ENCODE data around the gene SYN1.

SYN1 gene

DNA sequence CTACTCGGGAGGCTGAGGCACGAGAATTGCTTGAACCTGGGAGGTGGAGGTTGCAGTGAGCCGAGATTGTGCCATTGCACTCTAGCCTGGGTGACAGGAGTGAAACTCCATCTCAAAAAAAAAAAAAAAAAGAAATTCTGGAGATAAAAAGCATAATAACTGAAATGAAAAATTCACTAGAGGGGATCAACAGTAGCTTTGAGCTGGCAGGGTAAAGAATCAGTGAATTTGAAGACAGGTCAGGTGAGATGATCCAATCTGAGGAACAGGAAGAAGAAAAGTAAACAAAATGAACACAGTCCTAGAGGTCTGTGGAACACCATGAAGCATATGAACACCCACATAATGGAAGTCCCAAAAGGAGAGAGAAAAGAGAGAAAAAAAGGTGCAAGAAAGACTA lies 22.4 kb downstream of the SYN1 start:
- Histone ChIP-seq H3K9ac (ENCODE audit: low read length) (no peak overlapping the region), H3K79me2 (ENCODE audit: insufficient read depth, low read length) (no peaks in the 10 kb centered on the region), H3K27me3 (ENCODE audit: low read length) (no peaks in the 10 kb centered on the region), H3K36me3 (ENCODE audit: low read length) (no peaks in the 10 kb centered on the region), H3F3A (ENCODE audit: insufficient read depth) (no peaks in the 10 kb centered on the region), H3K9me3 (ENCODE audit: insufficient read depth, low read length) (no peaks in the 10 kb centered on the region), H3K9me2 (replicated peaks; ENCODE audit: insufficient read depth, low read length) (no peaks in the 10 kb centered on the region), H3K4me2 (ENCODE audit: low read depth, low read length, poor library complexity, severe bottlenecking) (no peak overlapping the region), H2AFZ (ENCODE audit: low read depth, low read length, severe bottlenecking) (no peak overlapping the region), H3K27ac (ENCODE audit: low read depth, low read length) (no peak overlapping the region), H3K4me3 (ENCODE audit: insufficient read depth, low read length, poor library complexity, severe bottlenecking) (no peak overlapping the region), H4K20me1 (ENCODE audit: low read depth, low read length) (no peaks in the 10 kb centered on the region)
- no peak for TF ChIP-seq EZH2phosphoT487 (conservative IDR thresholded peaks at IDR 0.05; ENCODE audit: low read length)
- TF ChIP-seq, protein P1, sequence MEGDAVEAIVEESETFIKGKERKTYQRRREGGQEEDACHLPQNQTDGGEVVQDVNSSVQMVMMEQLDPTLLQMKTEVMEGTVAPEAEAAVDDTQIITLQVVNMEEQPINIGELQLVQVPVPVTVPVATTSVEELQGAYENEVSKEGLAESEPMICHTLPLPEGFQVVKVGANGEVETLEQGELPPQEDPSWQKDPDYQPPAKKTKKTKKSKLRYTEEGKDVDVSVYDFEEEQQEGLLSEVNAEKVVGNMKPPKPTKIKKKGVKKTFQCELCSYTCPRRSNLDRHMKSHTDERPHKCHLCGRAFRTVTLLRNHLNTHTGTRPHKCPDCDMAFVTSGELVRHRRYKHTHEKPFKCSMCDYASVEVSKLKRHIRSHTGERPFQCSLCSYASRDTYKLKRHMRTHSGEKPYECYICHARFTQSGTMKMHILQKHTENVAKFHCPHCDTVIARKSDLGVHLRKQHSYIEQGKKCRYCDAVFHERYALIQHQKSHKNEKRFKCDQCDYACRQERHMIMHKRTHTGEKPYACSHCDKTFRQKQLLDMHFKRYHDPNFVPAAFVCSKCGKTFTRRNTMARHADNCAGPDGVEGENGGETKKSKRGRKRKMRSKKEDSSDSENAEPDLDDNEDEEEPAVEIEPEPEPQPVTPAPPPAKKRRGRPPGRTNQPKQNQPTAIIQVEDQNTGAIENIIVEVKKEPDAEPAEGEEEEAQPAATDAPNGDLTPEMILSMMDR (IDR thresholded peaks at IDR 0.05; ENCODE audit: insufficient read depth, low read length, poor library complexity, severe bottlenecking) = no peak

DNA sequence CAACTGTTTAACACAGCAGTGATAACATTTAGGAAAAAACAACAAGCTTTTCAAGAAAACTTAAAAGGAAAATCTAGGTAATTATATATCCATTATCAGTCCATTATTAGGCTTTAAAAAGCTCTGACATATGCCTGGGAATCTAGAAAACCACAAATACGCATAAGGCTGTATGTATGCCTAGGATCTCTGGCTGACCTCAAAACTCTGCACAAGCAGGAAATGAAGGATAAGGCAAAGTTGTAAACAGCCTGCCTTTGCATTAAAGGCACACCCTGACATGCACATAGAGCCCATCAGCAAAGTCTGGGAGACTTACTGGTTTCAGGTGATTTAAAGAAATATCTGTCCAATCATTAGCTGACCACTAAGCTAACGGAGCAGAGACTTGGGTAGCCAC lies 23.4 kb downstream of the SYN1 start:
- Histone ChIP-seq H3K27me3 (ENCODE audit: low read length) (no peaks in the 10 kb centered on the region), H3K9me3 (ENCODE audit: insufficient read depth, low read length) (no peaks in the 10 kb centered on the region), H3F3A (ENCODE audit: insufficient read depth) (no peaks in the 10 kb centered on the region), H2AFZ (ENCODE audit: low read depth, low read length, severe bottlenecking) (no peak overlapping the region), H3K27ac (ENCODE audit: low read depth, low read length) (no peak overlapping the region), H4K20me1 (ENCODE audit: low read depth, low read length) (no peaks in the 10 kb centered on the region), H3K9me2 (replicated peaks; ENCODE audit: insufficient read depth, low read length) (no peaks in the 10 kb centered on the region), H3K79me2 (ENCODE audit: insufficient read depth, low read length) (no peaks in the 10 kb centered on the region), H3K9ac (ENCODE audit: low read length) (no peak overlapping the region), H3K4me2 (ENCODE audit: low read depth, low read length, poor library complexity, severe bottlenecking) (no peak overlapping the region), H3K36me3 (ENCODE audit: low read length) (no peaks in the 10 kb centered on the region), H3K4me3 (ENCODE audit: insufficient read depth, low read length, poor library complexity, severe bottlenecking) (no peak overlapping the region)
- no peak for TF ChIP-seq EZH2phosphoT487 (conservative IDR thresholded peaks at IDR 0.05; ENCODE audit: low read length)
- TF ChIP-seq, protein P1 (IDR thresholded peaks at IDR 0.05; ENCODE audit: insufficient read depth, low read length, poor library complexity, severe bottlenecking) = no peak

DNA sequence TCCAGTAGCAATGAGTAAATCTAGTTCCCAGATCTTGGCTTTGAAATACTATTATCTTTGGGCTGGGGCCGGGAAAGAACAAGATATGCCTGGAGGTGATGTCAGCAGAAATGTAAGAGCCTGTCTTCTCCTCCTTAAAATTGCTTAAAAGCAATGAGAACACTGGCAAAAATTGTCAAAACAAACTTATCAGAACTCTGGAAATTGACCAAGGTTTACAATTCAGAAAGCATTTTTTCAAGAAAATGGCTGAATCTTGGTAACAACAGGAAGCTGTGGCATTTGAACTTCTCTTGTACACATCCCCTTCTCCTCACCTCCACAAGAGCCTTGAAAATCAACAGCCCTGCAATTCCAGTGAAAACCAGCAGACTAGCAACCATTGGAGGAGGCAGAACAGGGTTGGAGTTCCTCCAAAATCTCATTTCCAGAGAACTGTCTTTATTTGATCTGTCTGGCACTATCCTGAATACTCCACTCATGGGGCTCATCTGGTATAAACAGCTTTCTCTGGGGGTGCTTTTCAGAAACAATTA lies 23.9 kb downstream of the SYN1 start:
- Histone ChIP-seq H3F3A (ENCODE audit: insufficient read depth) (no peaks in the 10 kb centered on the region), H3K36me3 (ENCODE audit: low read length) (no peaks in the 10 kb centered on the region), H2AFZ (ENCODE audit: low read depth, low read length, severe bottlenecking) (no peak overlapping the region), H3K4me3 (ENCODE audit: insufficient read depth, low read length, poor library complexity, severe bottlenecking) (no peak overlapping the region), H3K79me2 (ENCODE audit: insufficient read depth, low read length) (no peaks in the 10 kb centered on the region), H3K9me3 (ENCODE audit: insufficient read depth, low read length) (no peaks in the 10 kb centered on the region), H3K27ac (ENCODE audit: low read depth, low read length) (no peak overlapping the region), H3K9me2 (replicated peaks; ENCODE audit: insufficient read depth, low read length) (no peaks in the 10 kb centered on the region), H3K9ac (ENCODE audit: low read length) (no peak overlapping the region), H4K20me1 (ENCODE audit: low read depth, low read length) (no peaks in the 10 kb centered on the region), H3K4me2 (ENCODE audit: low read depth, low read length, poor library complexity, severe bottlenecking) (no peak overlapping the region), H3K27me3 (ENCODE audit: low read length) (no peaks in the 10 kb centered on the region)
- TF ChIP-seq, protein P1 (IDR thresholded peaks at IDR 0.05; ENCODE audit: insufficient read depth, low read length, poor library complexity, severe bottlenecking) = no peak
- no peak for TF ChIP-seq EZH2phosphoT487 (conservative IDR thresholded peaks at IDR 0.05; ENCODE audit: low read length)

All from SU-DHL-6 (cell line).